Measurements from ENCODE around the gene BLCAP.
"Not testable (repeated sequence)": the region's sequence is repeated elsewhere in the genome, so short reads cannot be mapped to it uniquely, and the experiment has no call there.

Gene BLCAP

GRCh38 chr20:37511610-37512275, 15.9 kb downstream of the BLCAP start:
- DNase-seq, result no peak

GRCh38 chr20:37510226-37510625, 17.4 kb downstream of the BLCAP start:
- no peak for DNase-seq

GRCh38 chr20:37506152-37506725, 21.4 kb downstream of the BLCAP start:
- DNase-seq, result no peak

- DNase-seq, result no peak
Observed at GRCh38 chr20:37505263-37506151, 22.2 kb downstream of the BLCAP start.

- no peak for DNase-seq
Observed at GRCh38 chr20:37504404-37505096, 23.1 kb downstream of the BLCAP start.

- no peak for DNase-seq
Observed at GRCh38 chr20:37503256-37503927, 24.3 kb downstream of the BLCAP start.

GRCh38 chr20:37502654-37503053, 25.0 kb downstream of the BLCAP start:
- DNase-seq, result no peak

GRCh38 chr20:37501940-37502339, 25.7 kb downstream of the BLCAP start:
- DNase-seq, result no peak

- DNase-seq, result no peak
Observed at GRCh38 chr20:37500311-37500710, 27.4 kb downstream of the BLCAP start.

- no peak for DNase-seq
Observed at GRCh38 chr20:37498066-37498665, 29.5 kb downstream of the BLCAP start.

- no peak for DNase-seq
Observed at GRCh38 chr20:37494796-37495195, 32.9 kb downstream of the BLCAP start.

GRCh38 chr20:37494301-37494700, 33.4 kb downstream of the BLCAP start:
- DNase-seq, result no peak

GRCh38 chr20:37492945-37493344, 34.7 kb downstream of the BLCAP start:
- no peak for DNase-seq

GRCh38 chr20:37492096-37492625, 35.5 kb downstream of the BLCAP start:
- no peak for DNase-seq

- DNase-seq, result no peak
Observed at GRCh38 chr20:37490663-37491350, 36.9 kb downstream of the BLCAP start.

GRCh38 chr20:37486209-37486608, 41.5 kb downstream of the BLCAP start:
- DNase-seq, result not testable (repeated sequence)

- no peak for DNase-seq
Observed at GRCh38 chr20:37484331-37484730, 43.3 kb downstream of the BLCAP start.

- DNase-seq, result no peak
Observed at GRCh38 chr20:37481610-37482009, 46.1 kb downstream of the BLCAP start.

- DNase-seq, result no peak
Observed at GRCh38 chr20:37480919-37481318, 46.8 kb downstream of the BLCAP start.

GRCh38 chr20:37479925-37480691, 47.6 kb downstream of the BLCAP start:
- DNase-seq, result no peak

GRCh38 chr20:37479266-37479665, 48.4 kb downstream of the BLCAP start:
- DNase-seq, result no peak

All from activated CD8-positive, alpha-beta memory T cell treated with anti-CD3 and anti-CD28 coated beads for 24 hours (primary cell).